ENCODE data around the gene HMCN1.

HMCN1 gene

DNA sequence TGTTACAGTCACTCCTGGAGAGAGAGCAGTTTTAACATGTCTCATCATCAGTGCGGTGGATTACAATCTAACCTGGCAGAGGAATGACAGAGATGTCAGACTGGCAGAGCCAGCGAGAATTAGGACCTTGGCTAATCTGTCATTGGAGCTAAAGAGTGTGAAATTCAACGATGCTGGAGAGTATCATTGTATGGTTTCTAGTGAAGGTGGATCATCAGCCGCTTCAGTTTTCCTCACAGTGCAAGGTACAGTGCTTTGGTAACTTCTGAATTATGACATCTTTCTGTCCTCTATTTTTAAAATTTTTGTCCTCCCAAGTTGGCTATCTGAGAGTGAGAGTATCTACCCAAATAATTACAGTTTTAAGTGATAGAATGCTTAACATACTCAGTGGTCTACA, 199.4 kb downstream of the HMCN1 start:
- no peak for DNase-seq (ENCODE audit: low spot score)
- TF ChIP-seq, protein P1, sequence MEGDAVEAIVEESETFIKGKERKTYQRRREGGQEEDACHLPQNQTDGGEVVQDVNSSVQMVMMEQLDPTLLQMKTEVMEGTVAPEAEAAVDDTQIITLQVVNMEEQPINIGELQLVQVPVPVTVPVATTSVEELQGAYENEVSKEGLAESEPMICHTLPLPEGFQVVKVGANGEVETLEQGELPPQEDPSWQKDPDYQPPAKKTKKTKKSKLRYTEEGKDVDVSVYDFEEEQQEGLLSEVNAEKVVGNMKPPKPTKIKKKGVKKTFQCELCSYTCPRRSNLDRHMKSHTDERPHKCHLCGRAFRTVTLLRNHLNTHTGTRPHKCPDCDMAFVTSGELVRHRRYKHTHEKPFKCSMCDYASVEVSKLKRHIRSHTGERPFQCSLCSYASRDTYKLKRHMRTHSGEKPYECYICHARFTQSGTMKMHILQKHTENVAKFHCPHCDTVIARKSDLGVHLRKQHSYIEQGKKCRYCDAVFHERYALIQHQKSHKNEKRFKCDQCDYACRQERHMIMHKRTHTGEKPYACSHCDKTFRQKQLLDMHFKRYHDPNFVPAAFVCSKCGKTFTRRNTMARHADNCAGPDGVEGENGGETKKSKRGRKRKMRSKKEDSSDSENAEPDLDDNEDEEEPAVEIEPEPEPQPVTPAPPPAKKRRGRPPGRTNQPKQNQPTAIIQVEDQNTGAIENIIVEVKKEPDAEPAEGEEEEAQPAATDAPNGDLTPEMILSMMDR (IDR thresholded peaks at IDR 0.05; ENCODE audit: extremely low read depth, missing control alignments) = no peak

DNA sequence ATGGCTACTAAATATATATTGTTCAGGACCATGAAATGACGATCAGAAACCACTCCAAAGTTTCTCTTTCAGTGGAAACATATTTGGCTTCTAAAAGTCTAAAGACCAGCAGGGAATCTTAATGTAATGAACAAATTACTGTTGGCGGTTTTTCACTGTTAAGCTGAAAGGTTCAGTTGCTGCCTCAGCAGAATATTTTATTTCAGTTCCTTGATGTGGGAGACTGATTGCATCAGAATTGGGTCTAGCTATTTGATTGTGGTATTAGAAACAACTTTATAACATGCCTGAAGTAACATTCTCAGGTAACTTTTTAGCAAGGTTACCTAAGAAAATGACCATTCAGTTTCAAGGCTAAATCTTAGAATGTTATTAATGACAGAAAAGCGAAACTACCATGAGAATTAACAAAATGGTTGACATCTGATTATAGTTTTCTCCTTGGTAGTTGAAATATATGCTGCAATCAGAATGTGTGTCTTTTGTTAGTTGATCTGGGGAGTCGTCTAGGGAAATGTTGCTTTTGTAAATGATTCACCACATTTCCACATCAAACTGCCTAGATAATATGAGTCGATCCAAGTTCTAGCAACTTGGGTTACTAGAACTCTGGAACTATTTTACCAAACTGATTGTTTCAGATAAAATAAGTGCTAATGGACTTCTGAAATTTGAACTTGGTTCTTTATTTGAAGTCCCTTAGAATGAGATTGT, 200.4 kb downstream of the HMCN1 start:
- TF ChIP-seq, protein P1 (IDR thresholded peaks at IDR 0.05; ENCODE audit: extremely low read depth, missing control alignments) = no peak
- DNase-seq (ENCODE audit: low spot score) = no peak

DNA sequence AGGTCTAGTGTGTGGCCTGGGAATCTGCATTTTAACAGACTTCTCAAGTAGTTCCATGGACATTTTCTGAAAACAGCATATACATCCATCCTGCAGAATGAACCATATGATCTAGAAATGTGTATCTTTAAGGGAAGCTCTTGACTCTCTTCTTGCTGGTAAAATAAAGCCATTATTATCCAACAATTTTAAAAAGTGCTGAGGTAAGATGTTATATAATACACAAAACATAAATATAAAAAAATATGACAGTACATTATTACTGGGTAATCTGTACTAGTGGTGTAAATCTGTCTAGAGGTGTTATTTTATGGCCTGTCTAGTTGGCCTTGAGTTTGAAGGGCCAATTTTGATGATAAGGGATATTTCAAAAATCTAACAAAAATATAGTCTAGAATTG, 201.2 kb downstream of the HMCN1 start:
- TF ChIP-seq, protein P1 (IDR thresholded peaks at IDR 0.05; ENCODE audit: extremely low read depth, missing control alignments) = no peak
- no peak for DNase-seq (ENCODE audit: low spot score)

- DNase-seq (ENCODE audit: low spot score) = no peak
- TF ChIP-seq, protein P1 (IDR thresholded peaks at IDR 0.05; ENCODE audit: extremely low read depth, missing control alignments) = no peak
These were observed 202.4 kb downstream of the HMCN1 start for GRCh38 chr1:185936641-185937040.

GRCh38 chr1:185938396-185938795, 204.2 kb downstream of the HMCN1 start:
- DNase-seq (ENCODE audit: low spot score) = no peak
- TF ChIP-seq, protein P1 (IDR thresholded peaks at IDR 0.05; ENCODE audit: extremely low read depth, missing control alignments) = no peak

DNA sequence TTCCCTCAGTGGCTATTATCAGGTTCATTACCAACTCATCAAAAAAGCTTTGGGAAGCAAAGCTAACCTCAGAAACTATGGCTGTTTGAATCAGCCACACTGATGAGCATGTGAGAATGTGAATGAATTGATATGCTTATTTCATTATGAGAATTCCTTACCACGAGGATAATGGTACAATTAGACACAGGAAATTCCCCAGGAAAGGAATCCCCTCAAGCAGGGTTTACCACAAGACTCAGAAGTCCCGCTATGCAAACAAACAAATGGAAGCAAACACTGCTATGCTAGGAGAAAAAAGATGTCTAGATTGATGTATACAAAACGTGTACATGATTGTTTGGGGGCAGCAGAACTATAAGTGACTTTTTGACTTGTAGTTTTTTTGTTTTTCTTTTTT, 205.0 kb downstream of the HMCN1 start:
- TF ChIP-seq, protein P1 (IDR thresholded peaks at IDR 0.05; ENCODE audit: extremely low read depth, missing control alignments) = no peak
- no peak for DNase-seq (ENCODE audit: low spot score)

- DNase-seq (ENCODE audit: low spot score) = no peak
- TF ChIP-seq, protein P1 (IDR thresholded peaks at IDR 0.05; ENCODE audit: extremely low read depth, missing control alignments) = no peak
These were observed 208.8 kb downstream of the HMCN1 start for GRCh38 chr1:185942961-185943360.
